ENCODE results near the gene PTH1R.

GRCh38 chr3:46912986-46913385 lies 35.5 kb downstream of the PTH1R start:
- TF ChIP-seq EZH2 (IDR thresholded peaks at IDR 0.05) (no peak), POLR2AphosphoS5 (IDR thresholded peaks at IDR 0.05; ENCODE audit: borderline replicate concordance, low read depth, low read length) (no peak)
